Stomach (tissue), 9 donors: ENCODE data around the gene MS4A15. TPM values are rescaled to one million over a fixed set of nuclear protein-coding genes. Genes with fewer than 3 reads are reported as not detected.

Experiments
- DNase-seq, 2 donors: peaks; one replicate each; pipeline versions ENCODE4 v3.0.0 to v3.0.0-alpha.2; 2013 to 2019
- H3K27ac ChIP-seq, 5 donors: fragments of 200-600 bp in 4 of 5; sonication (generic) in 4 of 5; one replicate each; pipeline ENCODE4 v1.5.1; 2013 to 2019; ENCODE audit warnings: mild to moderate bottlenecking in 1 of 5, moderate library complexity in 1 of 5
- H3K27me3 ChIP-seq, 3 donors: fragments of 200-600 bp; sonication (generic); one replicate each; pipeline ENCODE4 v1.5.1; 2017 to 2019; ENCODE audit warnings: mixed run types in 1 of 3
- H3K36me3 ChIP-seq, 4 donors: fragments of 200-600 bp; sonication (generic); 1 replicate in 3 of 4; 2 replicates in 1 of 4; pipeline ENCODE4 v1.5.1; 2016 to 2019
- H3K4me1 ChIP-seq, 4 donors: fragments of 200-600 bp; sonication (generic); one replicate each; pipeline ENCODE4 v1.5.1; 2016 to 2019
- H3K4me3 ChIP-seq, 4 donors: fragments of 200-600 bp; sonication (generic) in 3 of 4; one replicate each; pipeline ENCODE4 v1.5.1; 2016 to 2019; ENCODE audit warnings: mild to moderate bottlenecking in 1 of 4
- H3K9me3 ChIP-seq, 4 donors: fragments of 200-600 bp; sonication (generic); one replicate each; pipeline ENCODE4 v1.5.1; 2016 to 2019
- CTCF ChIP-seq, 7 experiments: fragments of 450-650 bp in 4 of 7; fragments of 200-600 bp in 3 of 7; sonication (generic) in 3 of 7; IDR thresholded peaks; one replicate each; pipeline ENCODE4 v1.5.1; 2016 to 2019; ENCODE audit warnings: antibody characterized with exemption in 7 of 7, control low read depth in 2 of 7, mild to moderate bottlenecking in 1 of 7
- EP300 ChIP-seq: sonication (generic); formaldehyde crosslinking; IDR thresholded peaks from one replicate; pipeline ENCODE4 v1.6.1; 2017; ENCODE audit warnings: antibody characterized with exemption
- POLR2A ChIP-seq, 4 donors: fragments of 450-650 bp; IDR thresholded peaks; one replicate each; pipeline ENCODE4 v1.6.1; 2016; ENCODE audit warnings: antibody characterized with exemption in 4 of 4, control low read depth in 2 of 4, mild to moderate bottlenecking in 1 of 4, moderate library complexity in 1 of 4
- POLR2AphosphoS5 ChIP-seq, 3 donors: sonication (generic); formaldehyde crosslinking; IDR thresholded peaks; one replicate each; pipeline ENCODE4 v1.6.1; 2016; ENCODE audit warnings: antibody characterized with exemption in 3 of 3
- WGBS, 5 donors: extraction: QIAGEN DNeasy Blood & Tissue Kit in 3 of 5; methylation state at CpG; one replicate each; pipeline versions ENCODE4 v1.1.5 to v1.1.7; 2013 to 2018; 5-methylcytosine and 5-hydroxymethylcytosine counted together
- intact Hi-C: fragments of 100-400 bp; cut with DNase I; formaldehyde crosslinking; loops from one replicate; pipeline ENCODE4 v1.15.1; 2023; ENCODE audit warnings: low total_unique reads
- polyA plus RNA-seq, 3 donors: library from polyadenylated mRNA; stranded (reverse); fragments of 200-250 nt; gene quantifications; one replicate each; pipeline ENCODE4 v1.2.3, GENCODE V29; 2013
- total RNA-seq, 5 donors: library from RNA; depleted of rRNA; stranded (reverse); fragments of >200 nt; gene quantifications; one replicate each; pipeline versions ENCODE4 v1.1.0 to v1.2.3, GENCODE V29; 2014 to 2016
- donor health status: healthy with polysubstance abuse.
- donor health status: Bipolar disorder and iron deficiency.
- donor health status: healthy.

Gene MS4A15
- total and polyA plus RNA-seq, 8 donors, result not detected

GRCh38 chr11:60748821-60749220 is 7.8 kb upstream of the MS4A15 start:
- WGBS, 5 donors, result 72 to 84% (median 78%) methylated on average over 7 to 8 of the region's 8 CpGs
- H3K27ac ChIP-seq, result no peak overlapping the region
- DNase-seq, result no peak
- H3K9me3 ChIP-seq, result no peaks in the 10 kb centered on the region
- intact Hi-C loops, result no loop called here
- no peaks in the 10 kb centered on the region for H3K36me3 ChIP-seq
- H3K27me3 ChIP-seq, result peaks cover 0 to 26% (median 0%) of the 10 kb centered on the region in 3 donors
- TF ChIP-seq EP300 (no peak), POLR2A (IDR thresholded peaks at IDR 0.05) (no peak), CTCF (IDR thresholded peaks at IDR 0.05) (no peak), POLR2AphosphoS5 (IDR thresholded peaks at IDR 0.05) (no peak)
- no peaks in the 10 kb centered on the region for H3K4me1 ChIP-seq
- H3K4me3 ChIP-seq, result no peak overlapping the region

DNA sequence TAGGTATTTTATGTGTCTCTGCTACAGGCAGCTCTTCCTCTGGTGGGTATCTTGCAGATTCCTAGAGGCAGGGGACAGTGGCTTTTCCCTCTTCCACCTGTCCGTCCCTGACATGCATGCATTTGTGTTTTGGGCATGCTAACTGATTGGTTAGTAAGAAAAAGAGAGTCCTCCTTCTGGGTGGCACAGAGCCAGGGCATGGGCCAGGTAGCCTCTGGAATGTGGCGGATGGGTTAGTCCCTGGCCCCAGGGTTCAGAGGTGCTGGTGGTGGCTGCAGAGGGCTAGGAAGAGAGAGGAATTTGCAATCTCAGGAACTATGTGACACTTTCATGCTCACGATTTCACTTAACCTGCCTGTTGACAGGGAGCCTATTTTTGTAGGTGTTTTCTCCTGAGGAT is 5.8 kb upstream of the MS4A15 start:
- intact Hi-C loops, result no loop called here
- TF ChIP-seq EP300, result no peak
- TF ChIP-seq CTCF (IDR thresholded peaks at IDR 0.05), result no peak
- no peak overlapping the region for H3K4me3 ChIP-seq
- DNase-seq, result no peak
- no peaks in the 10 kb centered on the region for H3K36me3 ChIP-seq
- no peaks in the 10 kb centered on the region for H3K9me3 ChIP-seq
- no peaks in the 10 kb centered on the region for H3K4me1 ChIP-seq
- H3K27ac ChIP-seq, result no peak overlapping the region
- H3K27me3 ChIP-seq, result peaks cover 0 to 26% (median 0%) of the 10 kb centered on the region in 3 donors
- 63 to 85% (median 65%) methylated on average over 3 of the region's 3 CpGs for WGBS, 5 donors

GRCh38 chr11:60753309-60753708 is 3.4 kb upstream of the MS4A15 start:
- no peak for DNase-seq
- Histone ChIP-seq H3K9me3 (no peaks in the 10 kb centered on the region), H3K27me3 (peaks cover 0 to 39% (median 0%) of the 10 kb centered on the region in 3 donors), H3K27ac (no peak overlapping the region), H3K4me1 (no peaks in the 10 kb centered on the region), H3K4me3 (no peak overlapping the region), H3K36me3 (no peaks in the 10 kb centered on the region)
- intact Hi-C loops, result no loop called here
- WGBS, 5 donors, result 32 to 58% (median 41%) methylated on average over 4 of the region's 4 CpGs
- TF ChIP-seq POLR2AphosphoS5 (IDR thresholded peaks at IDR 0.05) (peak in 2 of 3 donors; percentile 11 to 40), CTCF (IDR thresholded peaks at IDR 0.05) (no peak), POLR2A (IDR thresholded peaks at IDR 0.05) (no peak), EP300 (no peak)

- no peak for DNase-seq
- H3K4me1 ChIP-seq, result no peaks in the 10 kb centered on the region
- H3K4me3 ChIP-seq, result no peak overlapping the region
- no peak overlapping the region for H3K27ac ChIP-seq
- intact Hi-C loops, result no loop called here
- TF ChIP-seq POLR2AphosphoS5 (IDR thresholded peaks at IDR 0.05), result no peak
- no peak for TF ChIP-seq EP300
- TF ChIP-seq POLR2A (IDR thresholded peaks at IDR 0.05), result no peak
- TF ChIP-seq CTCF (IDR thresholded peaks at IDR 0.05), result no peak
- H3K9me3 ChIP-seq, result no peaks in the 10 kb centered on the region
- 91 to 96% (median 94%) methylated on average over 6 of the region's 6 CpGs for WGBS, 5 donors
- no peaks in the 10 kb centered on the region for H3K36me3 ChIP-seq
- peaks cover 0 to 32% (median 0%) of the 10 kb centered on the region in 3 donors for H3K27me3 ChIP-seq
These were observed 1.8 kb upstream of the MS4A15 start for GRCh38 chr11:60754887-60755286.
